GM12801 (cell line): Measurements from ENCODE around the gene RBM12.

Experiments used
- CTCF ChIP-seq: IDR thresholded peaks from one replicate; pipeline ENCODE4 v1.5.1; 2011; ENCODE audit warnings: control low read depth; ENCODE audit not compliant: insufficient read length; ENCODE audit errors: extremely low read depth

Gene RBM12

GRCh38 chr20:35662551-35662950 is 2.1 kb downstream of the RBM12 start:
- TF ChIP-seq CTCF, result no peak

GRCh38 chr20:35661908-35662307 is 2.8 kb downstream of the RBM12 start:
- no peak for TF ChIP-seq CTCF

- TF ChIP-seq CTCF, result no peak
These were observed 3.6 kb downstream of the RBM12 start for GRCh38 chr20:35661053-35661452.

- no peak for TF ChIP-seq CTCF
These were observed 4.4 kb downstream of the RBM12 start for GRCh38 chr20:35660122-35660937.

- no peak for TF ChIP-seq CTCF
These were observed 7.4 kb downstream of the RBM12 start for GRCh38 chr20:35657271-35657670.

- TF ChIP-seq CTCF, result no peak
These were observed 10.3 kb downstream of the RBM12 start for GRCh38 chr20:35654415-35654814.

- no peak for TF ChIP-seq CTCF
These were observed 10.8 kb downstream of the RBM12 start for GRCh38 chr20:35653893-35654292.

- TF ChIP-seq CTCF, result no peak
These were observed 11.3 kb downstream of the RBM12 start for GRCh38 chr20:35653430-35653734.
